GM12891 (cell line): ENCODE results near the gene SLC9A4.

Experiments used
- POLR2A ChIP-seq: IDR thresholded peaks from 2 replicates; pipeline ENCODE4 v1.6.1; 2011; ENCODE audit warnings: low read depth, low read length, control low read depth
- POLR2AphosphoS5 ChIP-seq: IDR thresholded peaks from 2 replicates; pipeline ENCODE4 v1.6.1; 2011; ENCODE audit warnings: low read depth, low read length, control low read depth
- TAF1 ChIP-seq: IDR thresholded peaks from 2 replicates; pipeline ENCODE4 v1.6.1; 2011; ENCODE audit warnings: low read depth, low read length, control low read depth

- no peak for TF ChIP-seq POLR2A
- no peak for TF ChIP-seq POLR2AphosphoS5
- TF ChIP-seq TAF1 = no peak
Measured at GRCh38 chr2:102483086-102483485, 10.1 kb downstream of the SLC9A4 start.
